Activated T-helper 2 cell treated with anti-CD3 and anti-CD28 coated beads, Interferon-gamma antibody, Interleukin-2, Interleukin-4, amounts not matched to agents 10 μg/mL and 5 μg/mL and 100 μg/mL, durations not matched to agents 14 hours and 24 hours and 36 hours (primary cell): ENCODE measurements around the gene MAEA. TPM values are rescaled to one million over a fixed set of nuclear protein-coding genes. Genes with fewer than 3 reads are reported as not detected.

ENCODE experiments used
- DNase-seq: peaks from one replicate; pipeline ENCODE4 v3.0.0; 2021; ENCODE audit warnings: low spot score
- H3K27ac Mint-ChIP-seq: one replicate; pipeline ENCODE4 v1.8.0; 2021; ENCODE audit warnings: mixed read lengths
- H3K27me3 Mint-ChIP-seq: one replicate; pipeline ENCODE4 v1.8.0; 2021; ENCODE audit warnings: low read depth, mixed read lengths
- H3K36me3 Mint-ChIP-seq: one replicate; pipeline ENCODE4 v1.8.0; 2021; ENCODE audit warnings: low read depth, mixed read lengths
- H3K4me1 Mint-ChIP-seq: one replicate; pipeline ENCODE4 v1.8.0; 2021; ENCODE audit warnings: low read depth, mixed read lengths
- H3K4me3 Mint-ChIP-seq: one replicate; pipeline ENCODE4 v1.8.0; 2021; ENCODE audit warnings: low read depth, mild to moderate bottlenecking, moderate library complexity, mixed read lengths
- H3K9me3 Mint-ChIP-seq: one replicate; pipeline ENCODE4 v1.8.0; 2021; ENCODE audit warnings: mixed read lengths
- intact Hi-C: fragments of 100-400 bp; cut with micrococcal nuclease; formaldehyde crosslinking; loops from one replicate; pipeline ENCODE4 v1.15.1; 2023
- total RNA-seq: library from RNA; stranded (reverse); gene quantifications from 2 replicates; pipeline ENCODE4 v1.2.3, GENCODE V29; 2022

The MAEA gene
- total RNA-seq, 1 donor from 2014 or later, result 59.2 TPM

DNA sequence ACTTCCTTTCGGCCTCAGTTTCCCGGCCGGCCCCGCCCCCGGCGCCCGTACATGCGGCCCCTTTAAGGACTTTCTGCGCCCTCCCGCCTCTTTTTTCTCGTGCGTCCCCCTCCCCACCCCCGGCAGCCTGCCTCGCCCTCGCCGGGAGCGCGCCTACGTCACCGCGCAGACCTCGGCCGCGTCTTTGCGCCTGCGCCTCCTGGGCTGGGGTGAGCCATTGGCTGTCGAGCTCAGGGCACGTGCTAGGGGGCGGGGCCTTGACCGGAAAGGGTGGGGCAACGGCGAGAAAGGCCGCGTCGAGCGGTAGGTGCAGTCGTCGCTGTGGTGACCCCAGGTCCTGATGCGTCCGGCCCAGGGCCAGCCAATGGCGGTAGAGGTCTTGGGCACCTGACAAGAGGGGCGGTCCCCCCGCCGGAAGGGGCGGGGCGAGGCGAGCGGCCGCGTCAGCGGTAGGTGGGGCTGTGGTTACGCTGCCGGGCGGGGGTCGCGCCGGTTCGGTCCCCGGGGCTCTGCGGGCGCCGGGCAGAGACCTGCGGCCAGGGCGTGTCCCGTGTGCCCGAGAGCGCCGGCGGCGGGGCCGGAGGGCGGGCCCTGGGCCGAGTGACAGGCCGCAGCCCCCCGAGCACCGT lies 57.2 kb downstream of the MAEA start, which contains the start of gene UVSSA:
UVSSA (plus strand) TSS at position 428 of the 629 bp plus-strand sequence. CDS start 884 bp downstream, outside the sequence.
- H3K4me1 Mint-ChIP-seq, result peaks cover 33% of the 10 kb centered on the region
- H3K36me3 Mint-ChIP-seq, result peaks cover 22% of the 10 kb centered on the region
- no peaks in the 10 kb centered on the region for H3K9me3 Mint-ChIP-seq
- intact Hi-C loops, result loop anchor here (1.0 to 5.0 kb wide), 9 partner anchors 17 to 365 kb away; partner anchors contain the start of genes MAEA and SLBP
- no peaks in the 10 kb centered on the region for H3K27me3 Mint-ChIP-seq
- peak; percentile 100 for DNase-seq
- peak within 1 kb of the TSS; percentile 91 for H3K27ac Mint-ChIP-seq
- peak within 1 kb of the TSS; percentile 91 for H3K4me3 Mint-ChIP-seq

DNA sequence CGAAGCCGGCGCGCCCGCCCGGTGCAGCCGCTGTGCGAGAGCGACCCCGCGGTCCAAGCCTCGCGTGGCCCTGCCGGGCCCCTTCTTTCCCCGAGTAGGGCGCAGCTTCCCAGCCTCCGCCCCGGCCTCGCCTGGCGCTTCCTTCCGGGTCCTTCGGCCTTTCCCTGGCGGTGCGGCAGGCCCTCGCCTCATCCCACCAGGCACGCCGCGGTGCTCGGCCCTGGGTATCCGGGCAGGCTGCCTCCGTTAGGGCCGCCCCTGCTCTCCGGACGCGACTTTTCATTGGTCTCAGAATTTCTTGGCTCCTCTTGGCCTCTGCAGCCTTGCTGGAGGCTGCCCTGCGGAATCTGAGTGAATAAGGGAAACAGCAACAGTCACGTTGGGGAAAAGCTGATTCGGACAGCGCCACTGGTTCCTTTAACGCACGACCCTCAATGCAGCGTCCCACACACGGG lies 57.7 kb downstream of the MAEA start:
- H3K36me3 Mint-ChIP-seq, result peaks cover 17% of the 10 kb centered on the region
- peaks cover 30% of the 10 kb centered on the region for H3K4me1 Mint-ChIP-seq
- no peaks in the 10 kb centered on the region for H3K9me3 Mint-ChIP-seq
- intact Hi-C loops, result loop anchor here (1.0 to 5.0 kb wide), 6 partner anchors 39 to 365 kb away; partner anchors contain the start of genes MAEA and SLBP
- H3K4me3 Mint-ChIP-seq, result peak overlapping the region; percentile 88
- peak overlapping the region; percentile 91 for H3K27ac Mint-ChIP-seq
- peak; percentile 47 for DNase-seq
- H3K27me3 Mint-ChIP-seq, result no peaks in the 10 kb centered on the region

DNA sequence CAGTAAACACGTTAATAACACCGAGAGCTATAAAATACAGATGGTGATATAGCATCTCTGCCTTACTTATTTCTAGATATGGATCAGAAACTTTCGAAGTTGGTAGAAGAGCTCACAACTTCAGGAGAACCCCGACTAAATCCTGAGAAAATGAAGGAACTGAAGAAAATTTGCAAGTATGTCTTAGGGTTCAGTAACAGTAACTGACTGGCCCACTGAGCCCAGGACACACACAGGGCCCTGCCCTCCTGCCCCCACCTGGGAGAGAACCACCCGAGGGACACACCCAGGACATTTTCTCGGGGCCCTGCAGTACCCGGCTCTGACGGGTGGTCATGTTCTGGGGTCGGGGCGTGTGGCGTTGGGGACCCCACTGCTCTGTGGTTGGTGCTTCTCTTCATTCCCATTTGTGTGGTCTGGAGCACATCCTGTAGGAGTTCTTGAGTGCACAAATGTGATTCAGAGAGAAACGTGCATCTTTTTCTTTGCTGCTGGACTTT lies 58.4 kb downstream of the MAEA start:
- no peak for DNase-seq
- intact Hi-C loops, result loop anchor here (5.0 kb wide), 1 partner anchor 364 kb away; the partner anchor contains the start of gene SLBP
- Mint-ChIP-seq H3K36me3 (peaks cover 17% of the 10 kb centered on the region), H3K4me1 (peaks cover 30% of the 10 kb centered on the region), H3K27me3 (no peaks in the 10 kb centered on the region), H3K4me3 (peak overlapping the region; percentile 88), H3K27ac (peak overlapping the region; percentile 91), H3K9me3 (no peaks in the 10 kb centered on the region)

DNA sequence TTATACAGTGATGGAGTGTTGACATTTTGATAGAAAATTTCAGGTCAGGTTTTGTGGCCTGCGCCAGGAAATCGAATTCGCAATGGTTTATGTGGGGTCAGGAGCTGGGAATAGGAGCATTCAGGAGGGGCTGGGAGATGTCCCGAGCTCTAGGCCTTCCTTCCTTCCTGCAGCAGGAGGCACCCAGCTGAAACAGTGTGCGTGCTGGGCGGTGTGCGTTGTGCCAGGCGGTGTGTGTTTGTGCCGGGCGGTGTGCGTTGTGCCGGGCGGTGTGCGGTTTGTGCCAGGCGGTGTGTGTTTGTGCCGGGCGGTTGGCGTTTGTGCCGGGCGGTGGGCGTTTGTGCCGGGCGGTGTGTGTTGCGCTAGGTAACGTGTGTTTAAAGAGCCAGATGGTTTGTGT lies 59.1 kb downstream of the MAEA start:
- peaks cover 17% of the 10 kb centered on the region for H3K36me3 Mint-ChIP-seq
- no peaks in the 10 kb centered on the region for H3K27me3 Mint-ChIP-seq
- intact Hi-C loops, result loop anchor here (5.0 kb wide), 1 partner anchor 364 kb away; the partner anchor contains the start of gene SLBP
- peak overlapping the region; percentile 88 for H3K4me3 Mint-ChIP-seq
- peak overlapping the region; percentile 48 for H3K27ac Mint-ChIP-seq
- no peak for DNase-seq
- H3K9me3 Mint-ChIP-seq, result no peaks in the 10 kb centered on the region
- peaks cover 30% of the 10 kb centered on the region for H3K4me1 Mint-ChIP-seq

DNA sequence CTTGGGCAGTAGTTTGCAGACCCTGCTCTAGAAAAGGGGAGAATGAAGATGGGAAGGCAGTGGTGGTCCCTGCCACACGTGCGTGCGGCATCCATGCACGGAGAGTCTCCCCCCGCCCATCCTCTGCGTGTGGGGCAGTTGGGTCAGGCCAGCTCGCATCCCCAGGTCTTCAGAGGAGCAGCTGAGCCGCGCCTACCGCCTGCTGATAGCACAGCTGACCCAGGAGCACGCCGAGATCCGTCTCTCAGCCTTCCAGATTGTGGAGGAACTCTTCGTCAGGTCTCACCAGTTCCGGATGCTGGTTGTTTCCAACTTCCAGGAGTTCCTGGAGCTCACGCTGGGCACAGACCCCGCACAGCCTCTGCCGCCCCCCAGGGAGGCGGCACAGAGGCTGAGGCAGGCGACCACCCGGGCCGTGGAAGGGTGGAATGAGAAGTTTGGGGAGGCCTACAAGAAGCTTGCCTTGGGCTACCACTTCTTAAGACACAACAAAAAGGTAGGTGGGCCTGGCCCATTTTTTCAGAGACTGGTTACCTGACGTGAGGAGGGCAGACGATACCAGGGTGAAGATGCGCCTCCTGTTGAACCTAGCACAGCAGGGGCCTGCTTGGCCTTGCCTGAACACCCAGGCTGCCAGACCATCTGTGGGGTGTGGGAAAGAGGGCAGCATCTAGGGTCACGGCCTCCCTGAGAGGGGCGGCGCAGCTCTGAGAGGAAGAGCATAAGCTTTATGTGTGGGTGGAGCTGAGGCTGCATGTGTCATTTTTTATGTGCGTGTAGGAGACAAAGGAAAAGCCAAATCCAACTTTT lies 59.9 kb downstream of the MAEA start:
- H3K4me3 Mint-ChIP-seq, result no peak overlapping the region
- H3K27ac Mint-ChIP-seq, result peak overlapping the region; percentile 58
- H3K36me3 Mint-ChIP-seq, result peaks cover 15% of the 10 kb centered on the region
- no peaks in the 10 kb centered on the region for H3K27me3 Mint-ChIP-seq
- H3K4me1 Mint-ChIP-seq, result peaks cover 28% of the 10 kb centered on the region
- intact Hi-C loops, result loop anchor here (5.0 kb wide), 1 partner anchor 363 kb away; the partner anchor contains the start of gene SLBP
- H3K9me3 Mint-ChIP-seq, result no peaks in the 10 kb centered on the region
- no peak for DNase-seq

DNA sequence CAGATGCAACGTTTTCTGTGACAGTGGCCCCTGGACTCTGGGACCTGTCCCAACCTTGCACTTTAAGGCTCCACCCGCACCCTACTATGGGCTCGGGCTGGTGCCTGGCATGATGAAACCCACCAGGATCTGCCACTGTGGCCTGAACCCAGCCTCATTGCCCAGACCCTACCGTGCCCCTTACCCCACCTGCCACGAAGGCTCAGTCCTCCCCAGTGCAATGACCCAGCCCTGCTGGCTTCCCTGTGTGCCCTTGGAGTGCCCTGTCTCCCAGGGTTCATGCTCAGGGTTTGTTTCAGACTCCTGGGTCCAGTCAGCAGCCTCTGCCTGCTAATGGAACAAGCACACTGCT lies 60.5 kb downstream of the MAEA start:
- no peak overlapping the region for H3K4me3 Mint-ChIP-seq
- intact Hi-C loops, result no loop called here

DNA sequence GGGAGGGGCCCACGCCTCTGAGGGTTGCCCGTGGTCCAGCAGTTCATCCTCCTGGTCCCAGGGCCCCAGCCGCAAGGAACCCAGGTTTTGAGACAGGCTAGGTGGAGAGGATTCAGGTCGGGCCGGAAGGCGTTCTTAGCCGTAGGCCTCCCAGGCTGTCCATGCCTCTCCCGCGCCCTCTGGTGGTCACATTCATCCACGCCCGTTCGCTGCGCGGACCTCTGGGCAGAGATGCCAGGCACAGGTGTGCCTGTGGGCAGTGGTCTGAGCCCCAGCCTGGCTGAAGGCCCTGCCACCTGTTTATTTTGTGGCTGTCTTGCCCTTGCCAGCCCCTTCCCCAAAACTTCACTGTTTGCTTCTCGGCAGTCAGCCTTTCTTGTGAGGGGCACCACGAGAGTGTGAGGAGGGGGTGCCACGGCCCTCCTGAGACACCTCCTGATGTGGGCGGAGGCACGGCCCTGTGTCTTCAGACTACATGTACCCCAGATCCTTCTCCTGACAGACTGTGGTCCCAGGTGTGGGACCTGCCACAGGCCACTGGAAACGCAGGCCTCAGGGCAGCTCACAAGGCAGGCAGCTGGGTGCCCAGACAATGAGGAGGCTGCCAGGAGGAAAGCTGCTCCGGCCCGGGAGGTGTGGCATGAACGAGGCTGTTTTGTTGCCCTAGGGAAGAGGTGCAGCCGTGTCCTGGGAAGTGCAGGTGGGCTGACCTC lies 62.3 kb downstream of the MAEA start:
- DNase-seq, result peak; percentile 83
- Mint-ChIP-seq H3K36me3 (peaks cover 14% of the 10 kb centered on the region), H3K27me3 (no peaks in the 10 kb centered on the region), H3K9me3 (no peaks in the 10 kb centered on the region), H3K4me3 (no peak overlapping the region), H3K4me1 (peaks cover 19% of the 10 kb centered on the region), H3K27ac (peak overlapping the region; percentile 60)
- intact Hi-C loops, result loop anchor here (1.0 kb wide), 3 partner anchors 43 to 222 kb away; no protein-coding TSS in a partner anchor

More for the DNA sequence above, 60.5 kb downstream of the MAEA start:
- DNase-seq, result no peak
- H3K4me1 Mint-ChIP-seq, result peaks cover 23% of the 10 kb centered on the region
- no peaks in the 10 kb centered on the region for H3K27me3 Mint-ChIP-seq
- H3K9me3 Mint-ChIP-seq, result no peaks in the 10 kb centered on the region
- H3K36me3 Mint-ChIP-seq, result peaks cover 14% of the 10 kb centered on the region
- no peak overlapping the region for H3K27ac Mint-ChIP-seq

DNA sequence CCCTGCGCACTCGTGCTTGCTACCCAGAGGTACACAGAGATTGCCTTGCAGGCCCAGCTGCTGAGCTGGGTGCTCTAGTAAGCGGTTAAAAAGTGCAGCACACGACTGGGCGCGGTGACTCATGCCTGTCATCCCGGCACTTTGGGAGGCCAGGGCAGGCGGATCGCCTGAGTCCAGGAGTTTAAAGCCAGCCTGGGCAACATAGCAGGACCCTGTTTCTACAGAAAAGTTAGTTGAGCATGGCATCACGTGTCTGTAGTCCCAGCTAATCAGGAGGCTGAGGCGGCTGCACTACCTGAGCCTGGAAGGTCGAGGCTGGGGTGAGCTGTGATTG lies 62.8 kb downstream of the MAEA start:
- DNase-seq, result no peak
- Mint-ChIP-seq H3K36me3 (peaks cover 14% of the 10 kb centered on the region), H3K4me1 (peaks cover 19% of the 10 kb centered on the region), H3K27ac (no peak overlapping the region), H3K4me3 (no peak overlapping the region), H3K9me3 (no peaks in the 10 kb centered on the region), H3K27me3 (no peaks in the 10 kb centered on the region)
- intact Hi-C loops, result no loop called here

DNA sequence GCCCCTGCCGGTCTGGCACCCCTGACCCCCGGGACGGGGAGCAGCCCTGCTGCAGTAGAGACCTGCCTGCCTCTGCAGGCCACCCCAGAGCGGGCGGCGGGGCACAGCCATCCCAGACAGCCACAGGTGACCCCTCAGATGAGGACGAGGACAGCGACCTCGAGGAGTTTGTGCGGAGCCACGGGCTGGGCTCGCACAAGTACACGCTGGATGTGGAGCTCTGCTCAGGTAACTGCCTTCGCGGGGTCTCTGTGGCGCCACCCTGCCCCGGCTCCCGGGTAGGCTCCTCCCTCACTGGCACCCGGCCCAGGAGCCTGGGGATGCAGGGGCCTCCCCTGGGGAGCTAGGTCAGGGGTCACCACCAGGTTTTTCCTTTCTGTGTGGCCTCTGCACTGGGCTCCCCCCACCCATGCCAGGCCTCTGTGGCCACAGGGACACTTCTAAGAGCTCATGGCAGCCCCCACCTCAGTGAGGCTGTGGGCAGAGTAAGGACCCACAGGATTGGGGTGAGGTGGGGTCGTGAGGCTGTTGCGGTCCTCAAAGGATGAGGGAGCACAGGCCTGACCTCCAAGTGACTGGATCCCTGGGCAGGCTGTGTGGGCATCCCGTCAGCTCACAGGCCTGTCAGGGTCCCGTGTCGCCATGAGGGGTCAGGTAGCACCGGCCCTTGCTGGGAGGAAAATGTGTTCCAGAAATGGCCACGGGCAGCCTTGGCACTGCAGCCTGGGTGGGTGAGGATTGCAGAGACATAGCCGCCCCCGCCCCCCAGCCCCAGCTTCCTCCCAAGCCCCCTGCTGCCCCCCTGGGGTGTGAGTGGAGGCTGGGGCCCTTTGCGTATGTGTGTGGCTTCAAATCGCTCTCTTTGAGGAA lies 63.7 kb downstream of the MAEA start:
- DNase-seq, result no peak
- no peak overlapping the region for H3K4me3 Mint-ChIP-seq
- H3K4me1 Mint-ChIP-seq, result peaks cover 17% of the 10 kb centered on the region
- intact Hi-C loops, result no loop called here
- no peaks in the 10 kb centered on the region for H3K27me3 Mint-ChIP-seq
- H3K27ac Mint-ChIP-seq, result no peak overlapping the region
- H3K36me3 Mint-ChIP-seq, result peaks cover 14% of the 10 kb centered on the region
- no peaks in the 10 kb centered on the region for H3K9me3 Mint-ChIP-seq

DNA sequence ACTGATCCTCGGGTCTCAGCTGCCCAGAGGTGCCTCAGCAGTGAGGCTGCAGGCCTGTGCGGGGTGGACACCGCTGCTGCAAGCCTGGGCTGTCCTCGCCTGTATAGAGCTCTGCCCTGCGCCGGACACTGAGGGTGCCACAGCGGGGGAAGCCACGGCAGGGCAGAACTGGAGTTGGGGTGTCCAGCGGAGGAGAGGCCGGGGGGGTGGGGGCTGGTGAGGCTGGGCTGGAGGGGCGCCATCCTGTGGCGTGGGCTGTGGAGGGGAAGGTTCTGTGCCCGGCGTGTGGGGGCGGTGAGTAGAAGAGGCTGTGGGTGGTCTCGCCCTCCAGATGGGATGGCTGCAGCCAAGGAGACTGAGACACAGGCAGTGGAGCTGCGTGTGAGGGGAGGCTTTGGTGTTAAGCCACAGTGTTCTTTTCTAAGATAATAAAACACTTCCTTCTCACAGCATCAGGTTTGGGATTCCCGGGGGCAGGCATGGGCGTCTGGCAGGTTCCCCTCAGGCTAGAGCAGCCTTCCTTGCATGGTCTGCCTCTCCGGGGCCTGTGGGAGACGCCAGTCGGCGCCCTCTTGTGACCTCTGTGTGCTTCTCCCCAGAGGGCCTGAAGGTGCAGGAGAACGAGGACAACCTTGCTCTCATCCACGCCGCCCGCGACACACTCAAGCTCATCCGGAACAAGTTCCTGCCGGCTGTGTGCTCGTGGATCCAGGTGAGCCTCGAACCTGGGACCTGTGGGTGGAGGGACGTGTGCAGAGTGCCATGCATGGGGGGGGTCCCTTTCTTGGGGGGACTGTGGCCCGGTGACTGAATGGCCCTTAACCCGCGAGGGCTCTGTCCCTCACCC lies 64.7 kb downstream of the MAEA start:
- intact Hi-C loops, result no loop called here
- H3K4me3 Mint-ChIP-seq, result no peak overlapping the region
- no peaks in the 10 kb centered on the region for H3K27me3 Mint-ChIP-seq
- H3K36me3 Mint-ChIP-seq, result peaks cover 6% of the 10 kb centered on the region
- no peak for DNase-seq
- H3K4me1 Mint-ChIP-seq, result peaks cover 10% of the 10 kb centered on the region
- H3K27ac Mint-ChIP-seq, result no peak overlapping the region
- no peaks in the 10 kb centered on the region for H3K9me3 Mint-ChIP-seq

DNA sequence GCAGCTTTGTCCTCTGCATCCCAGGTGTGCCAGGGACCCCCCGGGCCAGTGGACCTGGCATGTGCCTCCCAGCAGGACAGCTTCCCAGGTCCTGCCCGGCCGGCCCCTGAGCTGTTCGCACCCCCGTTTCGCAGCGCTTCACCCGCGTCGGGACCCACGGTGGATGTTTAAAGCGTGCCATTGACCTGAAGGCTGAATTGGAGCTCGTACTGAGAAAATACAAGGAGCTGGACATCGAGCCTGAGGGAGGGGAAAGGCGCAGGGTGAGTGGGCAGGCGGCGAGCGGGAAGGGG lies 65.2 kb downstream of the MAEA start:
- no peak overlapping the region for H3K27ac Mint-ChIP-seq
- intact Hi-C loops, result no loop called here
- peaks cover 7% of the 10 kb centered on the region for H3K4me1 Mint-ChIP-seq
- no peaks in the 10 kb centered on the region for H3K9me3 Mint-ChIP-seq
- H3K4me3 Mint-ChIP-seq, result no peak overlapping the region
- H3K27me3 Mint-ChIP-seq, result no peaks in the 10 kb centered on the region
- DNase-seq, result no peak
- H3K36me3 Mint-ChIP-seq, result peaks cover 6% of the 10 kb centered on the region
